GM18519 (cell line): ENCODE measurements around the gene ITGA5.
"Not testable (repeated sequence)": the region's sequence is repeated elsewhere in the genome, so short reads cannot be mapped to it uniquely, and the experiment has no call there.

Experiments used
- ATAC-seq: cut with Tn5 transposase; IDR thresholded peaks from one replicate; pipeline ENCODE4 v1.9.1; 2021; ENCODE audit warnings: mild to moderate bottlenecking, moderate library complexity; ENCODE audit not compliant: unreplicated experiment, low FRiP score

Gene ITGA5

DNA sequence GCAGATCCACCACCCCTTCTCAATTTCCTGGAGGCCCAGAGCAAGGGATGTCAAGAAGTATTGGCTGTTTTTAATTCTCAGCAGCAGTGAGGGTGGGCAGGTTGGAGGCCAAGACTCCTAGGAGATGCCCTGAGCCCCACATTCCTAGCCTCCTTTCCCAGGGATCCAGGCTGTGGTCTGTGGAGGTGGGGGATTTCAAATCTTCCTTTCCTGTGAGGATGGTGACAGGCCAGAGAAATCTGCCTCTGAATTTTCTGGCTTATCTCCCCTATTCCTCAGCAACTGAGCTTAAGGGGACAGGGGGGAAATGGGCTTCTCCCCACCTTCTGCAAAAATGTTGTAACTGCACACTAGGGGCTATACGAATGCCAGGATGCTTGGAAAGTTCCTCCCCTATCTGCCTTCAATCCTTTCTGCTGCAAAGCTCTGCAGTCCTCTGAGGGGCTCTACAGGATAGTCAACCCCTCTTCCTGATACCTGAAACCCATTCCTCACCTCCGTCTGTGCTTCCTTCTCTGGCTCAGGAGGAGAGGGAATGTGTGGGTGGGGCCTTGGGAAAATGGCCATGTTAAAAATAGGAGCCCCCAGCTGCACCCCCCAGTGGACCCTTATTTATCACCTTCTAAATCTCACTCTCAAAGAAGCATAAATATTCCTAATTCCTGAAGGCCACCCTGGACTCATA lies 61.4 kb downstream of the ITGA5 start:
- ATAC-seq, result no peak

DNA sequence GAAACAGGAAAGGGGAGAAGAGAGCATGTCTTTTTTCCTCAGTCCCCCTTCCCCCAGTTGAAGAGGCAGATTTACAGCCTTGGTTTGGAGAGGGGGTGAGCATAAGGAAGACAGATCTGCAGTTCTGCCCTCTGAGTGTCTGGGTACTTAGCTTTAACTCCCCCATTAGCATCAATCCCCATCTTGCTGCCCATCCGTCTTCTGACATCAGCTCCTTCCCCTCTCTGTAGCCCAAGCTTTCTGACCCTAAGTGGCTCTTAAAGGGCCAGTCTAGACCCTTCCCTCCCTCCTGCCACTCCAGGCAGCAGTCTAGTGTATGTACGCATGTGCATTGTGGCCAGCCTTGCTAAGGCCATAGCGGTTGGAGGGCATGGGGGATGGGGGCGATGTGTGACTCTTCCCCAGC lies 62.1 kb downstream of the ITGA5 start:
- no peak for ATAC-seq

DNA sequence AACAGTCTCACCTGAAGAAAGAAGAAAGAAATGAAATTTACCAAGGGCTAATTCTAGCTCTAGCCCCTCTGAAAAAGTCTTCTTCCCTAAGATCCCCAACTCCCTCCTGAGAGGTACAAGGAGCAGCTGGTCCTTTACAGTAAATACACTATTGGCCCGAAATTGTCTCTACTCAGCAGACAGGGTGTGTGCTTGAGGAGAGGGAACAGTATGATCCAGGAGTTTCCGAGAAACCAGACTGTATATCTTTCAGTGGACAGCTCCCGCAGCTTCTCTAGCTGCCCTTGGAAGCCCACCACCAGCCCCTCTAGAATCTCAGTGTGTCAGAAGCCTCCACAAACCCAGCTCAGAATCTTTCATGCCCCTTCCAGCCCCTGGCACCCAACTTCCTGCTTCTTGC lies 62.8 kb downstream of the ITGA5 start:
- ATAC-seq, result no peak

DNA sequence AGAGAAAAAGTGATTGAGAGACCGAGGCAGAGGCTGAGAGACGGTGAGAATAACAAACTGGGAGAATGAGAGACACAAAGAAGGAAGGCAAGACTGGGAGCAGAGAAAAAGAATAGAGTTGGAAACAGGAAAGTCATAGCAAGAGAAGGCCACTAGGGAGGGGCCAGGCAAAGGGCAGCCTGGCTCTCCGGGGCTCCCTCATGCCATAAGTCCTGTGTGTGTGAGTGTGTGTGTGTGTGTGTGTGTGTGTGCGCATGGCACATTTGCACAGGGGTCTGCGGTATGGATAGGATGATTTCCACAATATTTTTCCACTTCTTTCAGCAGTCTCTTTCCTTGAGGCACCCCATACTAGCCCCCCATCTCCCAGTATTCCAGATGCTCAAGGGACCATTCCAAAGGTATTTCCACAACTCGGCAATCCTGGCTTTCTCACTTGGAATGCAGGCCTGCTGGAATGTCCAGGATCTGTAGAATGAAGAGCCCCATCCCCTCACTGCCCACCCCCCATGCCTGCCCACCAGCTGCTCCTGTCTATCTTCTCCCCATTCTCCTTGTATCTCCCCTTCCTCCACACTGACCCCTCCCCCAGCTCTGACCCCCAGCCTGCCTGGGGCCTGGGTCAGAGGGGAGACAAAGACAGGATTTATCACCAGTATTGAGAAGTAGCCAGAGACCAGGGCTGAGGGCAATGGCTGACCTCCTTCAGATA lies 63.8 kb downstream of the ITGA5 start:
- ATAC-seq, result no peak

DNA sequence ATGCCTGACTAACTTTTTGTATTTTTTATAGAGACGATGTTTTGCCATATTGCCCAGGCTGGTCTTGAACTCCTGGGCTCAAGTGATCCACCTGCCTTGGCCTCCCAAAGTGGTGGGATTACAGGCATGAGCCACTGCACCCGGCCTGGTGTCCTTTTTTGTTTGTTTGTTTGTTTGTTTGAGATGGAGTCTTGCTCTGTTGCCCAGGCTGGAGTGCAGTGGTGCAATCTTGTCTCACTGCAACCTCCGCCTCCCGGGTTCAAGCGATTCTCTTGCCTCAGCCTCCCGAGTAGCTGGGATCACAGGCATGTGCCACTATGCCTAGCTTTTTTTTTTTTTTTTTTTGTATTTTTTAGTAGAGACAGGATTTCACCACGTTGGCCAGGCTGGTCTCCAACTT lies 64.8 kb downstream of the ITGA5 start:
- ATAC-seq, result not testable (repeated sequence)

DNA sequence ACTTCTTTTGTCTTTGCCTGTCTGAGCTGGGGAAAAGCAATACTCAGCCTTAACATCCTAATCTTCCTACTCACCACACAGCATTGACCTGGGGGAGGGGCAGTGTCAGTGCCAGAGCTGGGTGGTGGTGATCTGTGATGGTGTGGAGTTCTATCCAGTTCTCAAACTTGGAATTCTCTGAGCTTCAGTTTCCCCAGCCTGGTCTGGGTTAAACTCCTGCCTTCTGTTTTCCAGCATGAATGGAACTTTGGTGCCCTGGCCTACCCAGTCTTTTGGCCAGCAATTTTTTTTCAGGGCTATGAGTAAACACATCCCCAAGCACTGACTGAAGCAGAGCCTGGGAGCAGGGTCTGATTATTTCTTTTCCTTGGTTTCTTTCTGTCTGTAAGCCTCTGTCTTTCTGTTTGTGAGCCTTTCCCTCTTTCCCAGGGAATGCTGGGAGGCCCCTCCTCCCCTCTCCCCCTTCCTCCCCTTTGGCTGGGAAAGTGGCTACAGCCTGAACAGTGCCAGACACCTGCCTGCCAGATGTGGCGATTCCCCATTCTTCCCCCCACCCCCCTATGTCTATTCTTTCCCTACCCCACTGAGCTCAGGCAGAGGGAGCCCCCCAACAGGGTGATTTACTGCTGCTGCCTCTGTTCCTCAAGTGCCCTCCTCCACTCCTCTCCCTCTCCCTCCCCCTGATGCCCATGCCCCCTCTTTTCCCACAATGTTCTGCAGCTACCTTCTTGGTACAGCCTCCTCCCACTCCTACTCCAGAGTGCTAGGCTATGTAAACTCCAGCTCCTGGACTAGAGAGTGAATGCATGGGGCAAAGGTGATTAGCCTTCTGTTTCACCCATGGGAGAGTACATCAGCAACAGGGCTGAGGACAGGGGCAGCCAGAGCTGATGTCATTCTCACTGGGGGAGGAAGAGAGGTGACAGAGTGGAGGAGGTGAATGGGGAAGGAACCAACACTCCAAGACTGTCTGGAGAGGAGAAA lies 65.9 kb downstream of the ITGA5 start:
- no peak for ATAC-seq

DNA sequence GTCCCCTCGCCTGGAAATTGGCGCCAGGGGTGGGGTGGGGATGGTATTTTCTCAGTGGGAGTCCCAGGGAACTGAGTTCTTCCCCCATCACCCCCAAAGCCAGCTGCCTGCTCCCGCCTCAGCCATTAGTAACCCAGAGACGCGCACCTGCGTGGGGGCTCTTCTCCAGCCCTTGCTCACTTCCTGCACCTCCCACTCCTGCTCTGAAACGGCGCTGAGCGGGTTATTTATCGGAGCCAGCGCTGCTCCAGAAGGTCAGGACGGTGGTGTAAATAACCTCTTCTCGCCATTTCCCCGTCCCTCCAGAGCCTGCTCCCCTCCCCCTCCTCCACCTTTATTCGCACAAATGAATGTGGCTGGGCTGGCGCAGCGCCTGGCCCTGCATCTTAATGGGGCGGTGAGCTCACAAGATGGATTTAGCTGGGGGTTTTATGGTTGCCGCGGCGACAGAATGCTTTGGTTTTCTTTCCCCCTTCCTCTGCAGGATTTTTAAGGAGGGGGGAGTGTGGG lies 67.0 kb downstream of the ITGA5 start:
- ATAC-seq, result no peak

DNA sequence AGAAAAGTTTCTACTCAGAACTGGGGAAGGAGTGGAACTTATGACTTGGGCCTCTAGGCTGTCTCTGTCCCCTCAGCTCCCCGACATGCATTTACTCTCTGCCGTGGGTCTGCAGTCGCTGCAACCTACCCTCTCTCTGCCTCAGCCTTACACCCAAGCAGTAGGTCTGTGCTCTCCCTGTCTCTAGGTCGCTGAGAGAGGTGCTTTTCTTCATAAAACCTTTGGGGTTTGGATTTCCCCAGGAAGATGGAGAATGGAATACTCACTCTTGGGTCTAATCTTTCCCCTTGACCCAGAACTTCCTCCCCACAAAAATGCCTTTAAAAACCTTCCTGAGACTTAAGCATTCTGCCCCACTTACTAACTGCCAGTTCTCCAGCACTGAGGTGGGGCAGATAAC lies 67.7 kb downstream of the ITGA5 start:
- ATAC-seq, result no peak

DNA sequence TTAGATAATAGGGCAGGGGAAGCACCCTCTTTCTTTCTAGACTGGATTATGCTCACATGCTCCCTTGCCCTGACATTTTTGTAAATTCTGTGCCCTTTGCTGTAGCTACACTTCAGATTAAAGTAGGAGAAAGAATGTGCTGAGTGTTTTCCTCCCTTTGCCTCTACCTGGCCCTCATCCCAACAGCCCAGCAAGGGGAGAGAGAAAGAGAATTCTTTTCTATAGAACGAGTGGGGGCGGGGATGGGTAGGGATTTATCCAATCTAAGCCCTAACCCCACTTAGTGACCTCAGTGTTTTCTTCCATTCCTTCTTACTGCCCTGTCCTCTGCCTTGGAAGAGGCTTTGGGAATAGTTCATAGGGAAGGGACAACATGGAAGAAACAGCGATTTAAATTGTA lies 68.3 kb downstream of the ITGA5 start:
- no peak for ATAC-seq

DNA sequence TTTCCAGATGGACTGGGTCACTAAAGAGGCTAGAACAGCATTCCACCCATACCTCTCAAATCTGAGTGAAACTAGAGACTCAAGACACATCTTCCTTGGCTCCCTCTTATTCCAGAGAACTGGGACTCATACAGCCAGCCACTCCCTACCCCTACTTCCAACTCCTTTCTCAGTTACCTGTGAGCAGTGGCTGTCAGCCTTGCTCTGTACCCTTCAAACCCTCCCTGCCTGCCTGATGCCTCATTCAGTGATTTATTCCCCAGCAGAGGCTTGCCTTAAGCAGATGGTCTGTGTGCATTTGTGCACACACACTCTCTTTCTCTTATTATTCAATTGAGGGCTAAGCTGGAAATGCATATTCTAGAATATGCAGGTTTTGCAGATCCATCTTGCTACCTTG lies 69.4 kb downstream of the ITGA5 start:
- ATAC-seq, result no peak

DNA sequence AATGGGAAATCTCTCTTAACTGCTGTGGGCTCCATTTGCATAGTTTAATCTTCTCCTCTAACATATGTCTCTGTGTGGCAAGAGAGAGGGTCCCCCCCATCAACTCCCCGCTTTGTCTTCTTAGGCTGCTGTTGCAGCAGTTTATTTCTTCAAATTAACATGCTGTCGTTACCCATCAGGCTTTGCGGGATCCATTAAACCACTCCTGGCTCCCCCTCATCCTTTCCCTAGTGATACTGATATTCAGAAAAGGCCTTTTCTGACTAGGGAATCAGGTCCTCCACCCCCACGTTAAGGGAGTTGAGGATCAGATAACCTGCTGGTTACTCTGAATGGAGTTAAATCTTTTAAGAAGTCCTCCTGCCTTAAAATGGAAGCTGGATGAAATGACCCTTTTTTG lies 70.0 kb downstream of the ITGA5 start:
- no peak for ATAC-seq
